Measurements from ENCODE around the gene RTL10.

RTL10 gene

GRCh38 chr22:19875531-19876313 lies 21.0 kb upstream of the RTL10 start:
- 0 out of 2 replicates have a peak, but pooled peaks have one; percentile 23 for TF ChIP-seq ZBTB7A (IDR thresholded peaks at IDR 0.05; ENCODE audit: low read depth)
- no peak for TF ChIP-seq USF1 (IDR thresholded peaks at IDR 0.05)

- TF ChIP-seq FOXM1 (IDR thresholded peaks at IDR 0.05; ENCODE audit: borderline replicate concordance, low read depth) (no peak), EP300 (IDR thresholded peaks at IDR 0.05; ENCODE audit: borderline replicate concordance) (no peak), USF1 (IDR thresholded peaks at IDR 0.05) (no peak), TAF1 (IDR thresholded peaks at IDR 0.05; ENCODE audit: low read depth) (no peak)
Observed at GRCh38 chr22:19875061-19875530, 20.4 kb upstream of the RTL10 start.

- peak; percentile 5; the same call in 1 of the 2 replicates for TF ChIP-seq EGR1 (IDR thresholded peaks at IDR 0.05)
- peak; percentile 31; the same call in 1 of the 2 replicates for TF ChIP-seq NFIC (IDR thresholded peaks at IDR 0.05)
- TF ChIP-seq TEAD4 (IDR thresholded peaks at IDR 0.05): no peak
Observed at GRCh38 chr22:19874307-19875060, 19.8 kb upstream of the RTL10 start.

GRCh38 chr22:19873960-19874306 lies 19.3 kb upstream of the RTL10 start:
- no peak for TF ChIP-seq NFIC (IDR thresholded peaks at IDR 0.05)

- no peak for TF ChIP-seq USF1 (IDR thresholded peaks at IDR 0.05)
- 0 out of 2 replicates have a peak, but pooled peaks have one; percentile 45 for TF ChIP-seq ZBTB7A (IDR thresholded peaks at IDR 0.05; ENCODE audit: low read depth)
Observed at GRCh38 chr22:19873138-19873959, 18.7 kb upstream of the RTL10 start.

GRCh38 chr22:19872779-19873137 lies 18.1 kb upstream of the RTL10 start:
- TF ChIP-seq EGR1 (IDR thresholded peaks at IDR 0.05) (no peak), TEAD4 (IDR thresholded peaks at IDR 0.05) (no peak), MAX (IDR thresholded peaks at IDR 0.05) (no peak), TCF12 (IDR thresholded peaks at IDR 0.05; ENCODE audit: low read depth) (no peak)

GRCh38 chr22:19871845-19872778 lies 17.4 kb upstream of the RTL10 start:
- TF ChIP-seq MAX (IDR thresholded peaks at IDR 0.05): no peak
- no peak for TF ChIP-seq TCF12 (IDR thresholded peaks at IDR 0.05; ENCODE audit: low read depth)
- no peak for TF ChIP-seq ZBTB7A (IDR thresholded peaks at IDR 0.05; ENCODE audit: low read depth)
- TF ChIP-seq FOXM1 (IDR thresholded peaks at IDR 0.05; ENCODE audit: borderline replicate concordance, low read depth): no peak
- no peak for TF ChIP-seq CREB1 (IDR thresholded peaks at IDR 0.05; ENCODE audit: low read depth)
- TF ChIP-seq TEAD4 (IDR thresholded peaks at IDR 0.05): no peak
- TF ChIP-seq REST (IDR thresholded peaks at IDR 0.05; ENCODE audit: low read depth): no peak
- no peak for TF ChIP-seq EP300 (IDR thresholded peaks at IDR 0.05; ENCODE audit: borderline replicate concordance)

Measured in Ishikawa (cell line).